Measurements from ENCODE around the gene C4orf54. TPM values are rescaled to one million over a fixed set of nuclear protein-coding genes. Genes with fewer than 3 reads are reported as not detected.

Gene C4orf54
- total RNA-seq, 1 donor, result not detected

GRCh38 chr4:99664716-99665115 is 7.1 kb upstream of the C4orf54 start:
- H3K4me3 ChIP-seq (ENCODE audit: low read length), result no peak overlapping the region
- no peaks in the 10 kb centered on the region for H3K9me3 ChIP-seq (ENCODE audit: low read depth, low read length)
- H3K4me1 ChIP-seq (ENCODE audit: insufficient read depth, low read length), result no peaks in the 10 kb centered on the region
- H3K27me3 ChIP-seq (ENCODE audit: insufficient read depth, low read length), result no peaks in the 10 kb centered on the region

- no peaks in the 10 kb centered on the region for H3K27me3 ChIP-seq (ENCODE audit: insufficient read depth, low read length)
- H3K4me1 ChIP-seq (ENCODE audit: insufficient read depth, low read length), result no peaks in the 10 kb centered on the region
- no peak overlapping the region for H3K4me3 ChIP-seq (ENCODE audit: low read length)
- H3K9me3 ChIP-seq (ENCODE audit: low read depth, low read length), result no peaks in the 10 kb centered on the region
These were observed 4.3 kb upstream of the C4orf54 start for GRCh38 chr4:99661907-99662306.

- Histone ChIP-seq H3K9me3 (ENCODE audit: low read depth, low read length) (no peaks in the 10 kb centered on the region), H3K4me1 (ENCODE audit: insufficient read depth, low read length) (no peaks in the 10 kb centered on the region), H3K27me3 (ENCODE audit: insufficient read depth, low read length) (no peaks in the 10 kb centered on the region), H3K4me3 (ENCODE audit: low read length) (no peak overlapping the region)
These were observed 1.0 kb upstream of the C4orf54 start for GRCh38 chr4:99658666-99659065.

- H3K4me3 ChIP-seq (ENCODE audit: low read length), result no peak overlapping the region
- no peaks in the 10 kb centered on the region for H3K4me1 ChIP-seq (ENCODE audit: insufficient read depth, low read length)
- no peaks in the 10 kb centered on the region for H3K9me3 ChIP-seq (ENCODE audit: low read depth, low read length)
- H3K27me3 ChIP-seq (ENCODE audit: insufficient read depth, low read length), result no peaks in the 10 kb centered on the region
These were observed 2.1 kb downstream of the C4orf54 start for GRCh38 chr4:99655308-99656081.

- no peak overlapping the region for H3K4me3 ChIP-seq (ENCODE audit: low read length)
- H3K9me3 ChIP-seq (ENCODE audit: low read depth, low read length), result no peaks in the 10 kb centered on the region
- H3K4me1 ChIP-seq (ENCODE audit: insufficient read depth, low read length), result no peaks in the 10 kb centered on the region
- H3K27me3 ChIP-seq (ENCODE audit: insufficient read depth, low read length), result no peaks in the 10 kb centered on the region
These were observed 3.3 kb downstream of the C4orf54 start for GRCh38 chr4:99654361-99654761.

GRCh38 chr4:99653916-99654315 is 3.7 kb downstream of the C4orf54 start:
- H3K9me3 ChIP-seq (ENCODE audit: low read depth, low read length), result no peaks in the 10 kb centered on the region
- H3K4me3 ChIP-seq (ENCODE audit: low read length), result no peak overlapping the region
- H3K4me1 ChIP-seq (ENCODE audit: insufficient read depth, low read length), result no peaks in the 10 kb centered on the region
- no peaks in the 10 kb centered on the region for H3K27me3 ChIP-seq (ENCODE audit: insufficient read depth, low read length)

- Histone ChIP-seq H3K27me3 (ENCODE audit: insufficient read depth, low read length) (no peaks in the 10 kb centered on the region), H3K9me3 (ENCODE audit: low read depth, low read length) (no peaks in the 10 kb centered on the region), H3K4me1 (ENCODE audit: insufficient read depth, low read length) (no peaks in the 10 kb centered on the region), H3K4me3 (ENCODE audit: low read length) (no peak overlapping the region)
These were observed 4.8 kb downstream of the C4orf54 start for GRCh38 chr4:99652596-99653436.

- Histone ChIP-seq H3K9me3 (ENCODE audit: low read depth, low read length) (no peaks in the 10 kb centered on the region), H3K4me1 (ENCODE audit: insufficient read depth, low read length) (no peaks in the 10 kb centered on the region), H3K4me3 (ENCODE audit: low read length) (no peak overlapping the region), H3K27me3 (ENCODE audit: insufficient read depth, low read length) (no peaks in the 10 kb centered on the region)
These were observed 5.7 kb downstream of the C4orf54 start for GRCh38 chr4:99651811-99652485.

GRCh38 chr4:99651016-99651769 is 6.4 kb downstream of the C4orf54 start:
- Histone ChIP-seq H3K4me1 (ENCODE audit: insufficient read depth, low read length) (no peaks in the 10 kb centered on the region), H3K27me3 (ENCODE audit: insufficient read depth, low read length) (no peaks in the 10 kb centered on the region), H3K4me3 (ENCODE audit: low read length) (no peak overlapping the region), H3K9me3 (ENCODE audit: low read depth, low read length) (no peaks in the 10 kb centered on the region)

- Histone ChIP-seq H3K9me3 (ENCODE audit: low read depth, low read length) (no peaks in the 10 kb centered on the region), H3K27me3 (ENCODE audit: insufficient read depth, low read length) (no peaks in the 10 kb centered on the region), H3K4me1 (ENCODE audit: insufficient read depth, low read length) (no peaks in the 10 kb centered on the region), H3K4me3 (ENCODE audit: low read length) (no peak overlapping the region)
These were observed 7.8 kb downstream of the C4orf54 start for GRCh38 chr4:99649778-99650177.

GRCh38 chr4:99649208-99649607 is 8.4 kb downstream of the C4orf54 start:
- H3K9me3 ChIP-seq (ENCODE audit: low read depth, low read length), result no peaks in the 10 kb centered on the region
- no peak overlapping the region for H3K4me3 ChIP-seq (ENCODE audit: low read length)
- no peaks in the 10 kb centered on the region for H3K27me3 ChIP-seq (ENCODE audit: insufficient read depth, low read length)
- no peaks in the 10 kb centered on the region for H3K4me1 ChIP-seq (ENCODE audit: insufficient read depth, low read length)

GRCh38 chr4:99648321-99648720 is 9.3 kb downstream of the C4orf54 start:
- Histone ChIP-seq H3K4me1 (ENCODE audit: insufficient read depth, low read length) (no peaks in the 10 kb centered on the region), H3K4me3 (ENCODE audit: low read length) (no peak overlapping the region), H3K27me3 (ENCODE audit: insufficient read depth, low read length) (no peaks in the 10 kb centered on the region), H3K9me3 (ENCODE audit: low read depth, low read length) (no peaks in the 10 kb centered on the region)

- no peaks in the 10 kb centered on the region for H3K27me3 ChIP-seq (ENCODE audit: insufficient read depth, low read length)
- H3K9me3 ChIP-seq (ENCODE audit: low read depth, low read length), result no peaks in the 10 kb centered on the region
- no peaks in the 10 kb centered on the region for H3K4me1 ChIP-seq (ENCODE audit: insufficient read depth, low read length)
- no peak overlapping the region for H3K4me3 ChIP-seq (ENCODE audit: low read length)
These were observed 10.6 kb downstream of the C4orf54 start for GRCh38 chr4:99647071-99647470.

- no peaks in the 10 kb centered on the region for H3K9me3 ChIP-seq (ENCODE audit: low read depth, low read length)
- H3K4me3 ChIP-seq (ENCODE audit: low read length), result no peak overlapping the region
- no peaks in the 10 kb centered on the region for H3K4me1 ChIP-seq (ENCODE audit: insufficient read depth, low read length)
- H3K27me3 ChIP-seq (ENCODE audit: insufficient read depth, low read length), result no peaks in the 10 kb centered on the region
These were observed 12.0 kb downstream of the C4orf54 start for GRCh38 chr4:99645638-99646037.

GRCh38 chr4:99645036-99645435 is 12.6 kb downstream of the C4orf54 start:
- no peaks in the 10 kb centered on the region for H3K4me1 ChIP-seq (ENCODE audit: insufficient read depth, low read length)
- no peaks in the 10 kb centered on the region for H3K9me3 ChIP-seq (ENCODE audit: low read depth, low read length)
- no peak overlapping the region for H3K4me3 ChIP-seq (ENCODE audit: low read length)
- H3K27me3 ChIP-seq (ENCODE audit: insufficient read depth, low read length), result no peaks in the 10 kb centered on the region

Measured in mononuclear cell (primary cell).